Dermis lymphatic vessel endothelial cell (primary cell): Measurements from ENCODE around the gene ID1. TPM values are rescaled to one million over a fixed set of nuclear protein-coding genes. Genes with fewer than 3 reads are reported as not detected.

ENCODE experiments used
- total RNA-seq: library from RNA; depleted of rRNA; stranded (reverse); fragments of >200 nt; gene quantifications from 2 replicates; pipeline ENCODE4 v1.2.1, GENCODE V29; 2014

Gene ID1
- 1,048 and 1,208 TPM in 2 replicates for total RNA-seq

GRCh38 chr20:31605031-31605901 lies at the start of gene ID1:
TSS of gene ID1 (plus strand) at chr20:31605289. CDS start at chr20:31605388, 99 bp downstream.

GRCh38 chr20:31637660-31638059 lies 32.6 kb downstream of the ID1 start, which contains the start of gene COX4I2:
TSS of gene COX4I2 (plus strand) at chr20:31637912. CDS start at chr20:31639018, 1,106 bp downstream.

Other genes starting within 250 kb of the ID1 start
- not detected in 2 replicates for gene DEFB118, start 236.7 kb upstream of the ID1 start, total RNA-seq
- not detected in 2 replicates for gene DEFB119, start 214.7 kb upstream of the ID1 start, total RNA-seq
- not detected in 2 replicates for gene DEFB121, start 199.1 kb upstream of the ID1 start, total RNA-seq
- not detected in 2 replicates for gene DEFB123, start 164.7 kb upstream of the ID1 start, total RNA-seq
- not detected in 2 replicates for gene DEFB124, start 130.2 kb upstream of the ID1 start, total RNA-seq
- gene REM1, start 130.0 kb upstream of the ID1 start, total RNA-seq: 0.11 TPM in 1 of 2 replicates, not detected in the other
- 34.7 and 39.0 TPM in 2 replicates for gene HM13, start 90.8 kb upstream of the ID1 start, total RNA-seq
- gene COX4I2, start 32.6 kb downstream of the ID1 start, total RNA-seq: not detected in 2 replicates
- gene BCL2L1, start 117.6 kb downstream of the ID1 start, total RNA-seq: 28.8 and 40.0 TPM in 2 replicates
- gene TPX2, start 134.0 kb downstream of the ID1 start, total RNA-seq: 6.3 and 7.7 TPM in 2 replicates
- 9.8 and 19.2 TPM in 2 replicates for gene MYLK2, start 214.1 kb downstream of the ID1 start, total RNA-seq
- gene FOXS1, start 240.3 kb downstream of the ID1 start, total RNA-seq: 0.22 and 0.43 TPM in 2 replicates